ENCODE measurements around the gene ZDHHC3. TPM values are rescaled to one million over a fixed set of nuclear protein-coding genes. Genes with fewer than 3 reads are reported as not detected.

The ZDHHC3 gene
- total RNA-seq, 2 donors from 2014 or later, result 40.6 to 60.5 TPM

GRCh38 chr3:44948239-44948638 is 27.7 kb downstream of the ZDHHC3 start:
- H3K4me1 ChIP-seq, result no peaks in the 10 kb centered on the region
- no peaks in the 10 kb centered on the region for H3K9me3 ChIP-seq
- no peak overlapping the region for H3K27ac ChIP-seq
- H3K4me3 ChIP-seq, result no peak overlapping the region
- H3K36me3 ChIP-seq, result peaks cover 18% of the 10 kb centered on the region
- no peaks in the 10 kb centered on the region for H3K27me3 ChIP-seq
- no peak for TF ChIP-seq CTCF (IDR thresholded peaks at IDR 0.05)
- no peak for DNase-seq (ENCODE audit: low spot score)

GRCh38 chr3:44942202-44942921 is 33.6 kb downstream of the ZDHHC3 start:
- Histone ChIP-seq H3K4me1 (peaks cover 0 to 15% of the 10 kb centered on the region in 2 donors), H3K27ac (no peak overlapping the region), H3K27me3 (no peaks in the 10 kb centered on the region), H3K4me3 (no peak overlapping the region), H3K36me3 (peaks cover 56% of the 10 kb centered on the region), H3K9me3 (no peaks in the 10 kb centered on the region)
- TF ChIP-seq CTCF (IDR thresholded peaks at IDR 0.05), result no peak
- no peak for DNase-seq (ENCODE audit: low spot score)

- Histone ChIP-seq H3K27me3 (no peaks in the 10 kb centered on the region), H3K4me1 (peaks cover 0 to 15% of the 10 kb centered on the region in 2 donors), H3K4me3 (no peak overlapping the region), H3K36me3 (peaks cover 53% of the 10 kb centered on the region), H3K27ac (no peak overlapping the region), H3K9me3 (no peaks in the 10 kb centered on the region)
- DNase-seq (ENCODE audit: low spot score), result no peak
- TF ChIP-seq CTCF (IDR thresholded peaks at IDR 0.05), result no peak
Observed at GRCh38 chr3:44939581-44940036, 36.4 kb downstream of the ZDHHC3 start.

GRCh38 chr3:44932986-44933944 is 42.7 kb downstream of the ZDHHC3 start:
- H3K4me3 ChIP-seq, result no peak overlapping the region
- H3K27me3 ChIP-seq, result no peaks in the 10 kb centered on the region
- no peak for TF ChIP-seq CTCF (IDR thresholded peaks at IDR 0.05)
- no peak for DNase-seq (ENCODE audit: low spot score)
- no peaks in the 10 kb centered on the region for H3K4me1 ChIP-seq
- no peak overlapping the region for H3K27ac ChIP-seq
- H3K9me3 ChIP-seq, result no peaks in the 10 kb centered on the region
- peaks cover 57% of the 10 kb centered on the region for H3K36me3 ChIP-seq

- Histone ChIP-seq H3K9me3 (no peaks in the 10 kb centered on the region), H3K27me3 (no peaks in the 10 kb centered on the region), H3K36me3 (peaks cover 59% of the 10 kb centered on the region), H3K4me3 (no peak overlapping the region), H3K4me1 (no peaks in the 10 kb centered on the region), H3K27ac (no peak overlapping the region)
- TF ChIP-seq CTCF (IDR thresholded peaks at IDR 0.05), result no peak
- no peak for DNase-seq (ENCODE audit: low spot score)
Observed at GRCh38 chr3:44932271-44932670, 43.7 kb downstream of the ZDHHC3 start.

All from right atrium auricular region (tissue), 2 donors.